HG03135 (cell line): ENCODE results near the gene MUC5AC.
"Not testable (repeated sequence)": the region's sequence is repeated elsewhere in the genome, so short reads cannot be mapped to it uniquely, and the experiment has no call there.

ENCODE experiments used
- ATAC-seq: cut with Tn5 transposase; IDR thresholded peaks from one replicate; pipeline ENCODE4 v1.9.1; 2021; ENCODE audit warnings: mild to moderate bottlenecking, moderate library complexity; ENCODE audit not compliant: unreplicated experiment

MUC5AC gene

GRCh38 chr11:1140642-1141490, 16.9 kb upstream of the MUC5AC start:
- ATAC-seq = no peak

GRCh38 chr11:1146365-1146764, 11.4 kb upstream of the MUC5AC start:
- ATAC-seq = no peak

- no peak for ATAC-seq
Measured at GRCh38 chr11:1147792-1148191, 10.0 kb upstream of the MUC5AC start.

- no peak for ATAC-seq
Measured at GRCh38 chr11:1148752-1149180, 9.0 kb upstream of the MUC5AC start.

- ATAC-seq = no peak
Measured at GRCh38 chr11:1149545-1149944, 8.2 kb upstream of the MUC5AC start.

- ATAC-seq = no peak
Measured at GRCh38 chr11:1150116-1150515, 7.6 kb upstream of the MUC5AC start.

GRCh38 chr11:1150769-1151365, 6.9 kb upstream of the MUC5AC start:
- no peak for ATAC-seq

- ATAC-seq = no peak
Measured at GRCh38 chr11:1151366-1152315, 6.1 kb upstream of the MUC5AC start.

- ATAC-seq = no peak
Measured at GRCh38 chr11:1152316-1153104, 5.2 kb upstream of the MUC5AC start.

- no peak for ATAC-seq
Measured at GRCh38 chr11:1153105-1153950, 4.4 kb upstream of the MUC5AC start.

GRCh38 chr11:1153951-1154493, 3.7 kb upstream of the MUC5AC start:
- ATAC-seq = no peak

GRCh38 chr11:1154656-1155055, 3.1 kb upstream of the MUC5AC start:
- ATAC-seq = not testable (repeated sequence)

GRCh38 chr11:1155274-1155693, 2.5 kb upstream of the MUC5AC start:
- no peak for ATAC-seq

- ATAC-seq = no peak
Measured at GRCh38 chr11:1156506-1157340, 1.0 kb upstream of the MUC5AC start.

GRCh38 chr11:1157341-1157644, 460 bp upstream of the MUC5AC start:
- no peak for ATAC-seq

GRCh38 chr11:1158681-1159487, 1.1 kb downstream of the MUC5AC start:
- no peak for ATAC-seq

- ATAC-seq = not testable (repeated sequence)
Measured at GRCh38 chr11:1159488-1160220, 1.9 kb downstream of the MUC5AC start.
